ENCODE results near the gene GTF2E1. TPM values are rescaled to one million over a fixed set of nuclear protein-coding genes. Genes with fewer than 3 reads are reported as not detected.

The GTF2E1 gene
- 7.5 and 8.4 TPM in 2 replicates for total RNA-seq (2014; rRNA removed; shearing (Covaris generic))

GRCh38 chr3:120742198-120742848 lies at the start of gene GTF2E1, which contains the start of gene RABL3:
TSS of gene GTF2E1 (plus strand) at chr3:120742744. CDS start at chr3:120750553, 7,809 bp downstream.
TSS of gene RABL3 (minus strand) at chr3:120742516. CDS start at chr3:120742507, 9 bp downstream.

Small RNA genes within 50 kb of the gene (small RNA-seq; reads per million reads assigned to genes)
- gene MTCO1P29: not detected
- not detected for gene MTCO2P29

Other genes with a start within 250 kb of the GTF2E1 start
- 62.7 and 72.7 TPM in 2 replicates for gene NDUFB4, start 146.4 kb upstream of the GTF2E1 start, total RNA-seq (2014; rRNA removed; shearing (Covaris generic))
- gene HGD, start 60.5 kb upstream of the GTF2E1 start, total RNA-seq (2014; rRNA removed; shearing (Covaris generic)): 0.15 TPM in 1 of 2 replicates, not detected in the other
- gene RABL3, start 228 bp upstream of the GTF2E1 start, total RNA-seq (2014; rRNA removed; shearing (Covaris generic)): 8.6 and 15.4 TPM in 2 replicates
- 0.04 TPM in 1 of 2 replicates, not detected in the other for gene STXBP5L, start 165.5 kb downstream of the GTF2E1 start, total RNA-seq (2014; rRNA removed; shearing (Covaris generic))